LNCaP clone FGC (cell line): ENCODE results near the gene BMI1.

Experiments used
- DNase-seq: peaks from one replicate; pipeline ENCODE4 v3.0.0-alpha.2; 2011; ENCODE audit warnings: low read depth
- H3K4me3 ChIP-seq: 2 replicates; pipeline ENCODE4 v1.5.1; 2011; ENCODE audit warnings: mild to moderate bottlenecking, low read depth, low read length, control low read depth
- TF ChIP-seq, protein P1 (sequence below): IDR thresholded peaks from 2 replicates; pipeline ENCODE4 v1.5.1; 2012; ENCODE audit warnings: mild to moderate bottlenecking; ENCODE audit not compliant: control insufficient read depth, insufficient read depth; ENCODE audit errors: extremely low read depth

Gene BMI1

DNA sequence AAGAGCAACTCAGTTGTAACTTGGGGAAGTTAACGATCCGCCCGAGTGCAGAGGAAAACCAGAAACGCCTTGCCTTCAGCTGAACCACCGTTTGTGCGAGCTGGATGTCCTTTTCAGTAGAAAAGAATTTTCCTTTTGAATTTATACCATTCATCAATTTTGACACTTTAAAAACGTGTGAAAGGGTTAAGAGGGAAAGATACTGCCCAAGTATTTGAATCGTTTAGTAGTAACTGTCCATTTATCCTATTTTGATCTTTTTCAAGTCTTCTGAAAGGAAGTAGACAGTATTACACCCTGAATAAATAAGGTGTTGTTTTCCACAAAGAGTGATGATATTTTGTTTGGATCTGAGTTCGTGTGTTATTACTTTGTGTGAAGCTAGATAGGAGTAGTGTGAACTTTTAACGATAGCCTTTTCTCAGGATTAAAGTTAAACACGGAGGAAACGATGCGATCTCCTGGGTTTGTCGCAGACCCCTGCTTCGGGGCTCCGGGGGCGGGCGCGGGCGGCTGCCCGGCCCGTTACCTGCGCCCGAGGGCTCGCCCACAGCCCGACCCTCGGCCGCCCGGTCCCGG lies 830 bp upstream of the BMI1 start:
- no peak for DNase-seq
- peak overlapping the region; percentile 42 for H3K4me3 ChIP-seq
- TF ChIP-seq, protein P1, sequence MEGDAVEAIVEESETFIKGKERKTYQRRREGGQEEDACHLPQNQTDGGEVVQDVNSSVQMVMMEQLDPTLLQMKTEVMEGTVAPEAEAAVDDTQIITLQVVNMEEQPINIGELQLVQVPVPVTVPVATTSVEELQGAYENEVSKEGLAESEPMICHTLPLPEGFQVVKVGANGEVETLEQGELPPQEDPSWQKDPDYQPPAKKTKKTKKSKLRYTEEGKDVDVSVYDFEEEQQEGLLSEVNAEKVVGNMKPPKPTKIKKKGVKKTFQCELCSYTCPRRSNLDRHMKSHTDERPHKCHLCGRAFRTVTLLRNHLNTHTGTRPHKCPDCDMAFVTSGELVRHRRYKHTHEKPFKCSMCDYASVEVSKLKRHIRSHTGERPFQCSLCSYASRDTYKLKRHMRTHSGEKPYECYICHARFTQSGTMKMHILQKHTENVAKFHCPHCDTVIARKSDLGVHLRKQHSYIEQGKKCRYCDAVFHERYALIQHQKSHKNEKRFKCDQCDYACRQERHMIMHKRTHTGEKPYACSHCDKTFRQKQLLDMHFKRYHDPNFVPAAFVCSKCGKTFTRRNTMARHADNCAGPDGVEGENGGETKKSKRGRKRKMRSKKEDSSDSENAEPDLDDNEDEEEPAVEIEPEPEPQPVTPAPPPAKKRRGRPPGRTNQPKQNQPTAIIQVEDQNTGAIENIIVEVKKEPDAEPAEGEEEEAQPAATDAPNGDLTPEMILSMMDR: no peak

DNA sequence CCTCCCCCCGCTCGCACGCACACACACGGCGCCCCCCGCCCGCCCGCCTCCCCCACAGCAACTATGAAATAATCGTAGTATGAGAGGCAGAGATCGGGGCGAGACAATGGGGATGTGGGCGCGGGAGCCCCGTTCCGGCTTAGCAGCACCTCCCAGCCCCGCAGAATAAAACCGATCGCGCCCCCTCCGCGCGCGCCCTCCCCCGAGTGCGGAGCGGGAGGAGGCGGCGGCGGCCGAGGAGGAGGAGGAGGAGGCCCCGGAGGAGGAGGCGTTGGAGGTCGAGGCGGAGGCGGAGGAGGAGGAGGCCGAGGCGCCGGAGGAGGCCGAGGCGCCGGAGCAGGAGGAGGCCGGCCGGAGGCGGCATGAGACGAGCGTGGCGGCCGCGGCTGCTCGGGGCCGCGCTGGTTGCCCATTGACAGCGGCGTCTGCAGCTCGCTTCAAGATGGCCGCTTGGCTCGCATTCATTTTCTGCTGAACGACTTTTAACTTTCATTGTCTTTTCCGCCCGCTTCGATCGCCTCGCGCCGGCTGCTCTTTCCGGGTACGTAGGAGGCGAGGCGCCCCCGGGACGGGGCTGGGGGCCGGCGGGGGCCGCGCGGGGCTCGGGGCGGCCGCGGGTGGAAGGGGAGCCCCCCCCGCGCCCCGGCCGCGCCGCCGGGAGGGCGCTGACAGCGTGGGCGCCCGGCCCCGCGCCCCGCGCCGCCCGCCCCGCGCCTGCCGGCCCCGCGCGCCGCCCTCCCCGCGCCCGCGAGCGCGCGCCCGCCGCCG lies 441 bp downstream of the BMI1 start:
- DNase-seq: peak; percentile 34
- peak overlapping the region; percentile 74 for H3K4me3 ChIP-seq

DNA sequence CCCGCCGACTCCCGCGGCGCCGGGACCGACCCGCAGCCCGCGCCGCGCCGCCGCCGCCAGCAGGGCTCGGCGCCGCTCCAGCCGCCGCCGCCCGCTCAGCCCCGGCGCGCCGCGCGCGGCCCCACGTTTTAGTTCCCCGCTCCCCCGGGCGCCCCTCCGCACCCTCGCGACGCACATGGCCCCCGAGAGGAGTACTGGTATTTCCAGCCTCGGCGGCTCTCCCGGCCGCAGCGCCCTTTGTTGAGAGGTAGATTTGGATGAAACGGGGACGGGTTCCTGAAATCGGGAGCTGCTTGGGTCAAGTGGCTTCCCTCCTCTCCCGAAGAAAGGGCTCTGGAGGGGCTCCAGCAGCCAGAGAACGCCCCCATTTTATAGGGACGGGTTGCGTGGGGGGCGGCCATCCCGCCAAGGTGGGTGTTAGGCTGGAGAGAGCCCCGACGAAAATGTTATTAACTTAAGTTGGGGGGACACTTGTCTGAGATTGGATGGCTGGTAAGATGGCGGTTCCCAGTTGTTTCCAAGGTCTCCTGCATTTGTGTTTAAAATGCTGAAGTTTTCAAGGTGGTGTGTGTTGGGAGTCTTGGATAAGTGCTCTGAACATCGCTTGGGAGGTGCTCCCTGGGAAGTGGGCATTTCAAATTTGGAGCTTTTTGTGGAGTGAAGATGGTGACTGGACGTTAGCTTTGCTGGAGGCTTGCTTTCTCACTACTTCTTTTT lies 1.2 kb downstream of the BMI1 start:
- TF ChIP-seq, protein P1: no peak
- DNase-seq: no peak

More for the DNA sequence above, 441 bp downstream of the BMI1 start:
- TF ChIP-seq, protein P1: no peak

DNA sequence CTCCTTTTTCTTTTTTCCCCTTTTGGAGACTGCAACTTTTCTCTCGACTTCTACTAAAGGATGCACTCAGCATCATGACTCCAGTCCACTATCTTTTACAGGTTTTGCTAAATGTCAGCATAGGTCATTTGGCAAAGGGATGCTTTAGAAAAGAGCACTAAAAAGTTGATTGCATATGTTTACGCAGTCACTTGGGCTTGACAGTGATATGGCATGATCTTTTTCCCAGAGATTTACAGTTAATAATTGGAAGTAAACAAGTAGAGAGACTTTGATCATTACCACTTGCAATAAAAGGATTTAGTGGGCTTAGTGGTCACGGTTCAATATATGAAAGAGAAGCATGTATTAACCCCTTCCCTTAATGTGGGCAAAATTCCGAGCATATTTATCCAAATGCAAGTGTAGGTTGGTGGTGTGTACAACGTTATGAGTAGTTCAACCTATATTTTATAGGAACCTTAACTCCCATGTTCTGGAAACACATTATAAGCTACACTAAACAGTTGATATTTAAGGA lies 1.8 kb downstream of the BMI1 start:
- H3K4me3 ChIP-seq: peak overlapping the region; percentile 67
- DNase-seq: no peak
- TF ChIP-seq, protein P1: no peak

More for the DNA sequence above, 1.2 kb downstream of the BMI1 start:
- H3K4me3 ChIP-seq: peak overlapping the region; percentile 67

DNA sequence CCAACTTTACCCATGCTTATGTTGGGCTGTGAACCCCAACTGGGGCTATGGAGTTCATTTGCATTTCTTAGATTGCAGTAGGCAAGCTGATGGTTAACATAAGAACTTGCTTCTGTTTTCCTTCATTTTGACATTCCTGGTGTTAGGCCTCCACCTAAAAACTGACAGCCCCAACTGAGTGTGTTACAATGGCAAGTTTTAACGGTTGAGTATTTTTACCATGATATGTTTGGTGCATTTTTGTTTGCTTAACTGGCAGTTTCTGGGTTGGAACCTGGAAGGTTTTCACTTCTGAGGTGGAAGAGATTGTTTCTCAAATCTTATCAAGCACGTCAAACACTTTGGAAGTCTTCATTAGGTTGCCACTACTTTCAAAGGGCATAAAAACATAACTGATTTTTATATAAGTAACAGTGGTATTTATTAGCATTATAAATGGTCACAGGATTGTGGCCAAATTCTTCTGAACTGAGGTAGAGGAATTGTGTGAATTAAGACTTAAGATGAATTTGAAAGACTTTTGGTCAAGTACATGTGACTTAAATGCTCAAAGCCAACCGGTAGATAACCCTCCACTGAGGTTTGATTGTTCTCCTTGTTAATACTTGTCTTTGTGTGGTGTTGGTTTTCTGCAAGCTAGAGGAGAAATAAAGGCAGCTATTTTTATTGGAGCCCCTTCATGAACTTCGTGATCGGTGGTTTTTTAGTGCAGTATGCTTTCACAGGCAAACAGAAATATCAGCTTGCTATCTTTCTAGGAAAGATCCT lies 2.8 kb downstream of the BMI1 start:
- no peak for DNase-seq
- TF ChIP-seq, protein P1: no peak
- no peak overlapping the region for H3K4me3 ChIP-seq

DNA sequence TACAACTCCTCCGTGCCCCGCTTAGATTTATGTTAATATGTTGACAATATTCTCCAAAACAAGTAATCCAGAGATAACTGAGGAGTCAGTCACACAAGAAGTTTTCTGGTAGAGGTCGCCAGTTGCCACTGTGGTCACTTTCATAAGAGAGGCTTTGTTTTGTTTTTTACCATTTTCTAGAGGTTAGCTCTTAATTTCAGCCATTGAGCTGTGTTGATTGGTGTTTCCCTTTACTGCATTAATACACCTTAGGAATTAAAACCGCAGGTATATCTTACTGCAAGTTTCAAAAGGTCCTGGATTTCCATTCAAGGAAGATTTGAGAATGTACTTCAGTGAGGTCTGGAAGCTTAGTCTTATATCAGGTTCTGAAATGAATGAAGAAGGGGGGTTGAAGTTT lies 3.5 kb downstream of the BMI1 start:
- peak overlapping the region; percentile 67 for H3K4me3 ChIP-seq
- DNase-seq: no peak
- TF ChIP-seq, protein P1: no peak
